HepG2 (cell line): ENCODE measurements around the gene LRRC28. TPM values are rescaled to one million over a fixed set of nuclear protein-coding genes. Genes with fewer than 3 reads are reported as not detected.

Experiments
- ASH2L ChIP-seq: fragments of 300-600, 200-600 bp; sonication (generic); IDR thresholded peaks from 2 replicates; pipeline ENCODE4 v1.7.0; 2017; ENCODE audit warnings: low read depth, mild to moderate bottlenecking, moderate library complexity, mixed read lengths, low read length; ENCODE audit not compliant: insufficient read length
- CEBPG ChIP-seq: IDR thresholded peaks from 2 replicates; pipeline ENCODE4 v1.6.1; 2016
- JUNB ChIP-seq: sonication (generic); formaldehyde crosslinking; IDR thresholded peaks from 2 replicates; pipeline ENCODE4 v1.8.0; 2022; ENCODE audit warnings: missing genetic modification reagents, mild to moderate bottlenecking, borderline replicate concordance
- LCORL ChIP-seq, 2 experiments: fragments of 450-650 bp in 1 of 2; sonication (generic) in 1 of 2; formaldehyde crosslinking in 1 of 2; IDR thresholded peaks; 2 replicates each; pipeline versions ENCODE4 v1.5.0 to v1.6.1; 2017 to 2020; ENCODE audit warnings: antibody characterized with exemption in 1 of 2, missing genetic modification reagents in 1 of 2
- MATR3 ChIP-seq: sonication (generic); formaldehyde crosslinking; IDR thresholded peaks from 2 replicates; pipeline ENCODE4 v1.4.0; 2020; ENCODE audit warnings: missing genetic modification reagents
- NFKBIZ ChIP-seq: IDR thresholded peaks from 2 replicates; pipeline ENCODE4 v1.6.1; 2018; ENCODE audit warnings: missing genetic modification reagents, missing compliant biosample characterization
- SMYD3 ChIP-seq: sonication (generic); formaldehyde crosslinking; IDR thresholded peaks from 2 replicates; pipeline ENCODE4 v1.8.1; 2023; ENCODE audit warnings: mild to moderate bottlenecking, missing genetic modification reagents
- SOX13 ChIP-seq, 3 experiments: fragments of 450-650 bp in 1 of 3; sonication (generic) in 1 of 3; formaldehyde crosslinking in 1 of 3; IDR thresholded peaks in 2 of 3; conservative IDR thresholded peaks in 1 of 3; 2 replicates each; pipeline versions ENCODE4 v1.5.0 to v1.6.1; 2016 to 2020; ENCODE audit warnings: antibody characterized with exemption in 1 of 3, mild to moderate bottlenecking in 1 of 3, missing compliant biosample characterization in 1 of 3, missing genetic modification reagents in 1 of 3, moderate library complexity in 1 of 3
- ZBTB8A ChIP-seq: sonication (generic); formaldehyde crosslinking; IDR thresholded peaks from 2 replicates; pipeline ENCODE4 v1.4.0; 2020; ENCODE audit warnings: mild to moderate bottlenecking, low read depth, missing genetic modification reagents, borderline replicate concordance
- ZFP37 ChIP-seq: sonication (generic); formaldehyde crosslinking; IDR thresholded peaks from 2 replicates; pipeline ENCODE4 v1.4.0; 2020; ENCODE audit warnings: missing genetic modification reagents, borderline replicate concordance
- ZMYM4 ChIP-seq: sonication (generic); formaldehyde crosslinking; IDR thresholded peaks from 2 replicates; pipeline ENCODE4 v1.8.1; 2023; ENCODE audit warnings: mild to moderate bottlenecking, missing genetic modification reagents
- ZNF550 ChIP-seq: sonication (generic); formaldehyde crosslinking; IDR thresholded peaks from 2 replicates; pipeline ENCODE4 v1.4.0; 2020; ENCODE audit warnings: mild to moderate bottlenecking, missing genetic modification reagents, borderline replicate concordance
- polyA plus RNA-seq, 8 experiments: library from polyadenylated mRNA; depleted of rRNA in 3 of 8; stranded (reverse) in 7 of 8; unstranded in 1 of 8; fragments of >200 nt; fragmentation: Illumina TruSeq in 4 of 8; extraction: Trizol in 4 of 8; gene quantifications; 2 replicates each; pipeline versions ENCODE4 v1.2.1 to v1.2.3, GENCODE V29; 2011 to 2016; ENCODE audit warnings: low read depth in 4 of 8, missing spikeins in 1 of 8, mixed read lengths in 1 of 8; ENCODE audit not compliant: insufficient read depth in 1 of 8
- total RNA-seq, 5 experiments: library from RNA; depleted of rRNA; stranded (reverse); fragments of >200 nt; fragmentation: Illumina TruSeq; extraction: Trizol; gene quantifications; 2 replicates each; pipeline ENCODE4 v1.2.3, GENCODE V29; 2016; ENCODE audit warnings: low read depth in 1 of 5
- TF ChIP-seq, protein P1 (sequence below): IDR thresholded peaks from 2 replicates; pipeline ENCODE4 v1.4.0; 2020; ENCODE audit warnings: mild to moderate bottlenecking, missing genetic modification reagents
- TF ChIP-seq, protein P2 (sequence below): sonication (generic); formaldehyde crosslinking; IDR thresholded peaks from 2 replicates; pipeline ENCODE4 v1.8.1; 2023; ENCODE audit warnings: mild to moderate bottlenecking, missing genetic modification reagents
- TF ChIP-seq, protein P3 (sequence below): sonication (generic); formaldehyde crosslinking; IDR thresholded peaks from 2 replicates; pipeline ENCODE4 v1.4.0; 2020; ENCODE audit warnings: mild to moderate bottlenecking, missing genetic modification reagents
- TF ChIP-seq, protein P4 (sequence below): sonication (generic); formaldehyde crosslinking; IDR thresholded peaks from 2 replicates; pipeline ENCODE4 v1.8.1; 2023; ENCODE audit warnings: mild to moderate bottlenecking, moderate library complexity, missing genetic modification reagents
- TF ChIP-seq, protein P5 (sequence below): sonication (generic); formaldehyde crosslinking; IDR thresholded peaks from 2 replicates; pipeline ENCODE4 v1.4.0; 2020; ENCODE audit warnings: missing genetic modification reagents, borderline replicate concordance
- TF ChIP-seq, protein P6 (sequence below): sonication (generic); formaldehyde crosslinking; IDR thresholded peaks from 2 replicates; pipeline ENCODE4 v1.4.0; 2020; ENCODE audit warnings: missing genetic modification reagents

The LRRC28 gene
- total and polyA plus RNA-seq, 2 of the 13 experiments (the other 11 are each of a cell fraction or from before 2014, with no cell fraction given): 17.5 to 21.3 TPM

DNA sequence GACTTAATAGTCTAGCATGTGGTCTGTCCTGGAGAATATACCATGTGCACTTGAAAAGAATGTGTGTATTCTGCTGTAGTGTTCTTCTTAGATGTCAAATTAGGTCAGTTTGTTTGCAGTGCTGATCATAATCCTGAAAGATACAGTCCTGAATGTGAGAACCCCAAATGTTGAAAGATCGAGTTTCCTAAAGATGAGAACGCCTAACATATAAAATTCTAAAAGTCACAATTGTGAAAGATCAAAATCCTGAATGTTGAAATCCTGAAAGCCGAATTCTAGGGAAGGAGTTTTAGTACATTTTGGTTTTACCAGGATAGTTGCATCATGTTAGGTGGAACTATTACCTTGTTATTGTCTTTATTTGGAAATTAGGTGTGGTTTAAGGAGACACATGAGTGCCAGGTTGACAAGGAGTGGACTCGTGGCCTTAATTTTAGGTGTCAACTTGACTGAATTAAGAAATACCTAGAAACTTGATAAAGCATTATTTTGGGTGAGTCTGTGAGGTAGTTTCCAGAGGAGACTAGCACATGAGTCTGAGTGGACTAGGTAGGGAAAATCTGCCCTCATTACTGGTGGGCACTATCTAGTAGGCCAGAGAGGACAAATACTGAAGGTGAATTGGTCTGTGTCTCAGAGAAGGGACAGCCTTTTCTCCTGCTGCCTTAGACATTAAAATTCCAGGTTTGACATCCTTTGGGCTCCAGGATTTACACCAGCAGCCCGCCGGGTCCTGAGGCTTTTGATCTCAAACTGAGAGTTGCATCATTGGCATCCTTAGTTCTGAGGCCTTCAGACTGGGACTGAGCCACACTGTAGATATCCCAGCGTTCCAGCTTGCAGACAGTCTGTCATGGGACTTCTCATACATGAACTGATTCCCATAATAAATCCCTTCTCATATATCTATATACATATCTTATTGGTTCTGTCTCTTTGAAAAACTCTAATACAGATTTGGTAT is 77.1 kb downstream of the LRRC28 start (continued):
- TF ChIP-seq, protein P1, sequence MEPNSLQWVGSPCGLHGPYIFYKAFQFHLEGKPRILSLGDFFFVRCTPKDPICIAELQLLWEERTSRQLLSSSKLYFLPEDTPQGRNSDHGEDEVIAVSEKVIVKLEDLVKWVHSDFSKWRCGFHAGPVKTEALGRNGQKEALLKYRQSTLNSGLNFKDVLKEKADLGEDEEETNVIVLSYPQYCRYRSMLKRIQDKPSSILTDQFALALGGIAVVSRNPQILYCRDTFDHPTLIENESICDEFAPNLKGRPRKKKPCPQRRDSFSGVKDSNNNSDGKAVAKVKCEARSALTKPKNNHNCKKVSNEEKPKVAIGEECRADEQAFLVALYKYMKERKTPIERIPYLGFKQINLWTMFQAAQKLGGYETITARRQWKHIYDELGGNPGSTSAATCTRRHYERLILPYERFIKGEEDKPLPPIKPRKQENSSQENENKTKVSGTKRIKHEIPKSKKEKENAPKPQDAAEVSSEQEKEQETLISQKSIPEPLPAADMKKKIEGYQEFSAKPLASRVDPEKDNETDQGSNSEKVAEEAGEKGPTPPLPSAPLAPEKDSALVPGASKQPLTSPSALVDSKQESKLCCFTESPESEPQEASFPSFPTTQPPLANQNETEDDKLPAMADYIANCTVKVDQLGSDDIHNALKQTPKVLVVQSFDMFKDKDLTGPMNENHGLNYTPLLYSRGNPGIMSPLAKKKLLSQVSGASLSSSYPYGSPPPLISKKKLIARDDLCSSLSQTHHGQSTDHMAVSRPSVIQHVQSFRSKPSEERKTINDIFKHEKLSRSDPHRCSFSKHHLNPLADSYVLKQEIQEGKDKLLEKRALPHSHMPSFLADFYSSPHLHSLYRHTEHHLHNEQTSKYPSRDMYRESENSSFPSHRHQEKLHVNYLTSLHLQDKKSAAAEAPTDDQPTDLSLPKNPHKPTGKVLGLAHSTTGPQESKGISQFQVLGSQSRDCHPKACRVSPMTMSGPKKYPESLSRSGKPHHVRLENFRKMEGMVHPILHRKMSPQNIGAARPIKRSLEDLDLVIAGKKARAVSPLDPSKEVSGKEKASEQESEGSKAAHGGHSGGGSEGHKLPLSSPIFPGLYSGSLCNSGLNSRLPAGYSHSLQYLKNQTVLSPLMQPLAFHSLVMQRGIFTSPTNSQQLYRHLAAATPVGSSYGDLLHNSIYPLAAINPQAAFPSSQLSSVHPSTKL: peak; percentile 49; the same call in 1 of the 2 replicates
- TF ChIP-seq MATR3 (CRISPR knock-in tag) (no peak), ASH2L (no peak), SOX13 (IDR thresholded peaks at IDR 0.05) (no peak), SOX13 (CRISPR knock-in tag; conservative IDR thresholded peaks at IDR 0.05 in 1 of 2, IDR thresholded peaks at IDR 0.05 in 1 of 2) (0 out of 4 replicates have a peak, but pooled peaks of 1 of the 2 experiments have one; percentile 16), ZMYM4 (CRISPR knock-in tag) (peak; percentile 44; the same call in 1 of the 2 replicates), JUNB (no peak), CEBPG (CRISPR knock-in tag) (peak; percentile 82), SMYD3 (CRISPR knock-in tag) (0 out of 2 replicates have a peak, but pooled peaks have one; percentile 53), ZNF550 (CRISPR knock-in tag) (no peak), ZBTB8A (CRISPR knock-in tag) (no peak), NFKBIZ (CRISPR knock-in tag) (no peak), LCORL (IDR thresholded peaks at IDR 0.05) (no peak), LCORL (CRISPR knock-in tag; IDR thresholded peaks at IDR 0.05) (peak; percentile 23; the same call in 1 of the 2 replicates), ZFP37 (CRISPR knock-in tag) (no peak)
- TF ChIP-seq, protein P2, sequence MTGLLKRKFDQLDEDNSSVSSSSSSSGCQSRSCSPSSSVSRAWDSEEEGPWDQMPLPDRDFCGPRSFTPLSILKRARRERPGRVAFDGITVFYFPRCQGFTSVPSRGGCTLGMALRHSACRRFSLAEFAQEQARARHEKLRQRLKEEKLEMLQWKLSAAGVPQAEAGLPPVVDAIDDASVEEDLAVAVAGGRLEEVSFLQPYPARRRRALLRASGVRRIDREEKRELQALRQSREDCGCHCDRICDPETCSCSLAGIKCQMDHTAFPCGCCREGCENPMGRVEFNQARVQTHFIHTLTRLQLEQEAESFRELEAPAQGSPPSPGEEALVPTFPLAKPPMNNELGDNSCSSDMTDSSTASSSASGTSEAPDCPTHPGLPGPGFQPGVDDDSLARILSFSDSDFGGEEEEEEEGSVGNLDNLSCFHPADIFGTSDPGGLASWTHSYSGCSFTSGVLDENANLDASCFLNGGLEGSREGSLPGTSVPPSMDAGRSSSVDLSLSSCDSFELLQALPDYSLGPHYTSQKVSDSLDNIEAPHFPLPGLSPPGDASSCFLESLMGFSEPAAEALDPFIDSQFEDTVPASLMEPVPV (CRISPR knock-in tag): no peak
- TF ChIP-seq, protein P3, sequence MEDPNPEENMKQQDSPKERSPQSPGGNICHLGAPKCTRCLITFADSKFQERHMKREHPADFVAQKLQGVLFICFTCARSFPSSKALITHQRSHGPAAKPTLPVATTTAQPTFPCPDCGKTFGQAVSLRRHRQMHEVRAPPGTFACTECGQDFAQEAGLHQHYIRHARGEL (CRISPR knock-in tag): no peak
- TF ChIP-seq, protein P4, sequence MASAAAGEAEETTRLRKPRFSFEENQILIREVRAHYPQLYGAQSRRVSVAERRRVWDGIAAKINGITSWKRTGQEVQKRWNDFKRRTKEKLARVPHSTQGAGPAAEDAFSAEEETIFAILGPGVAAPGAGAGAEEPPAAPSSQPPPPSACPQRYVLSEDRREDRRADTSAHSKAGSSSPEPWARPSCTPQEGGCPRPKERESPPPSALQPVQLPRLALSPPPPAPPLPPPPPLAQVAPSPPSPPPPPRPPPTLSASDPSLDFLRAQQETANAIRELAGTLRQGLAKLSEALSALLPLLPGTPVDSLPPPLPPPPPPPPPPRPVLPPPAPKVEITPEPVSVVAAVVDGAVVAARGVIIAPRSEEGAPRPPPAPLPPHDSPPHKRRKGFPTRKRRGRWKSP (CRISPR knock-in tag): no peak
- TF ChIP-seq, protein P5, sequence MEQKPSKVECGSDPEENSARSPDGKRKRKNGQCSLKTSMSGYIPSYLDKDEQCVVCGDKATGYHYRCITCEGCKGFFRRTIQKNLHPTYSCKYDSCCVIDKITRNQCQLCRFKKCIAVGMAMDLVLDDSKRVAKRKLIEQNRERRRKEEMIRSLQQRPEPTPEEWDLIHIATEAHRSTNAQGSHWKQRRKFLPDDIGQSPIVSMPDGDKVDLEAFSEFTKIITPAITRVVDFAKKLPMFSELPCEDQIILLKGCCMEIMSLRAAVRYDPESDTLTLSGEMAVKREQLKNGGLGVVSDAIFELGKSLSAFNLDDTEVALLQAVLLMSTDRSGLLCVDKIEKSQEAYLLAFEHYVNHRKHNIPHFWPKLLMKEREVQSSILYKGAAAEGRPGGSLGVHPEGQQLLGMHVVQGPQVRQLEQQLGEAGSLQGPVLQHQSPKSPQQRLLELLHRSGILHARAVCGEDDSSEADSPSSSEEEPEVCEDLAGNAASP (CRISPR knock-in tag): 0 out of 2 replicates have a peak, but pooled peaks have one; percentile 12
- TF ChIP-seq, protein P6, sequence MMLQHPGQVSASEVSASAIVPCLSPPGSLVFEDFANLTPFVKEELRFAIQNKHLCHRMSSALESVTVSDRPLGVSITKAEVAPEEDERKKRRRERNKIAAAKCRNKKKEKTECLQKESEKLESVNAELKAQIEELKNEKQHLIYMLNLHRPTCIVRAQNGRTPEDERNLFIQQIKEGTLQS: 0 out of 2 replicates have a peak, but pooled peaks have one; percentile 15
